ENCODE results near the gene SUCLA2.
"Not testable (repeated sequence)": the region's sequence is repeated elsewhere in the genome, so short reads cannot be mapped to it uniquely, and the experiment has no call there.

SUCLA2 gene

DNA sequence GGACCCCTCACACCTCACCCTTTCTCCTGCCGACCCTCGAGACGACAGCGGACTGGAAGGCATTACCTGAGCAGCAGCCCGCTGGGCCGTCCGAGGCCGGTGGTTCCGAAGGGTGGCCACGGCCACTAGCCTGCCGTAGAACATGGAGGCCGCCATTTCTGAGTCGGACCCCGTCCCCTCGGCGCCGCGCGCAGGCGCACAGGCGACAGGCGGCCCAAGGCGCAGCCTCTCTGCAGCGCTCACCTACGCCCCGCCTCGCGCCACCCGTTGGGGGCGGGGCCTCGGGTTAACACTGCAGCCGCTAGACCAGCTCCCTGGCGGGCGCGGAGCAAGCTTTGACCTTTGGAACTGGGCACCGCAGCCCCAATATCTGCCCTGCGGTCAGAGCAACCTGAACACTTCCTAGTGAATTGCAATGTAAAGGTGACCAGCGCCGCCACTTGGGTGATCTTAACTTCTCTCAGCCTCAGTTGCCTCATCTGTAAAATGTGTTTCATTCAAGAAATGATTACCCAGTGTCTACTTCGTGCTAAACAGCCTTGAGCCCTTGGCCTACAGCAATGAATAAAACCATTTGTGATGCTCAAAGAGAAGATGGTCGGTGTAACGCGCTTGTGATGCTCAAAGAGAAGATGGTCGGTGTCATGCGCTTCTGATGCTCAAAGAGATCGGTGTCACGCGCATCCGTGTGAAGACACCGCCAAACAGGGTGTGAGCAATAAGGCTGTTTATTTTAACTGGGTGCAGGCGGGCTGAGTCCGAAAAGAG lies at the start of gene SUCLA2:
Gene SUCLA2, minus strand, starts transcription at position 160 of the 768 bp plus-strand sequence. Its CDS starts 4 bp downstream, at position 156.
- DNase-seq (ENCODE audit: insufficient read length, low spot score) (peak; percentile 96), FAIRE-seq (peak; percentile 97)

DNA sequence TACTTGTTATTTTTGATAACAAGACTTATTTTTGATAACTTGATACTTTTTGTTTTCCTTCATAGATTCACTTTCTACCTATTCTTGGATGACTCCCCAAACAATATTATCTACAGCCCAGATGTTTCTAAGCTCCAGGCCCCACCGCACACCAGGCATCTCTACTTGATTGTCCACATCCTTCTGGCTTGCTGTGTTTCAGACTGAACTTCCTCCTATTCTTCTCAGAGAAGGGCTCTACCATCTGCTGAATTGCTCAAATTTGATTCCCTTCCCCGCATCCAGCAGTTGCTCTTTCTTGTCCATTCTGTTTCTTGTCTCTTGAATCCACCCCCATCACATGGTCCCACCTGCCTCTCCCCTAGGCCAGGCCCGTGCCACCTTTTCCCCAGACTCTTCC lies 49.5 kb upstream of the SUCLA2 start:
- no peak for FAIRE-seq

DNA sequence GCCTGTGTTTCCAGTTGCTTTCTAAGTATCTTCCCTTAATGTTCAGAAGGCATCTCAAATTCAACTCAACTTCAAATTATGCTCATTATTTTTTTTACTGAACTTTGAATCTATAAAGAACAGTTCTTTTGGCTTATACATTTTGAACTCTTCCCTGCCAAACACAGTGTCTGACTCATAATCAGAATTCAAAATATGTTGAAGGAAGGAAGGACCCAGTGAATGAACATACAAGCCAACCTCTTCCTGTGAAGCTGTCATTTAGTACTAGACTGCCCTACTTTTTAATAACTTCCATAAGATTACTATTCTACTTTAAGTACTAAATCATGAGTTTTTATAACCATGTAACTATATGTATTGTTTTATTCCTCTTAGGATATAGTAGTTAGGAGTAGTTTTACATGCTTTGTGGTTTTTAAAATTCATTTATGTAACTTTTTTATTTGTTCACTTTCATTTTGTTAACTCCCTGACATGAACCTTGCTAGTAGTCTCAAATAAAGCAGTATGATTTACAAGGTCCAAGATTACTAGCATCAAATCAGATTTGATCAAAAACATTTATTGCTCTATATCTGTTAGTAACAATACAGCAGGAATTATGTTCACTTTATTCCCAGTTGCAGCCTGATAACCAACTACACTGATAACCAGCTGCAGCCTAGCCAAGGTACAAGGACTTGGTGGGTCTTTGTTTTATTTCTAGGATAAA lies 42.9 kb upstream of the SUCLA2 start:
- FAIRE-seq (no peak), DNase-seq (ENCODE audit: insufficient read length, low spot score) (no peak)

More for the DNA sequence above, 49.5 kb upstream of the SUCLA2 start:
- DNase-seq (ENCODE audit: insufficient read length, low spot score) = no peak

DNA sequence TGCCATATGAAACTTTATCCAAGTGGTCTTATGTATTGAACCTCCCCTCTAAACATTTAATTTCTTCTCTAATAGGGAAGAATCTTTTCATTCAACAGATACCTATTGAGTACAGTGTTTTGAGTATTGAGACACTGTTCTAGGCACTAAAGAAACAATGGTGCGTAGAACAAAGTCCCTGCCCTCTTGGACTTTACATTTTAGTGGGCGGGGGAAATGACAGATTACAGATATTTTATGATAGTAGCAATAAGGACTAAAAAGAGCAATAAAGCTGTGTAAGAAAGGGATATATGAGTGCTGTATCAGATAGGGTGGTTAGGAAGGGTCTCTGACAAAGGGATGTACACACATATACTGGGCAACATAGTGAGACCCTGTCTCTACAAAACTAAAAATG lies 41.8 kb upstream of the SUCLA2 start:
- DNase-seq (ENCODE audit: insufficient read length, low spot score) (no peak), FAIRE-seq (no peak)

DNA sequence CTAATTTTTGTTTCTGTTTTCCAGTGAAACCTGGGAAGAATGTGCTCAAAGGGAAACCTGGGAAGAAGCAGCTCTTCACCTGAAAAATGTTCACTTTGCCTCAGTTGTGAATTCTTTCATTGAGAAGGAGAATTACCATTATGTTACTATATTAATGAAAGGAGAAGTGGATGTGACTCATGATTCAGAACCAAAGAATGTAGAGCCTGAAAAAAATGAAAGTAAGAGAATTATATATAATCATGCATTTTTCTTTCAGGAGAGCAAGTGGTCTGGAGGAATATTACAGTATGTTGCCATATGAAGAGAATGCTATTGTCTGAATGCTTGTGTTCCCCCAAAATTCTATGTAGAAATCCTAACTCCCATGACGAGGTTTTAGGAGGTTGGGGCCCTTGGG lies 39.8 kb upstream of the SUCLA2 start:
- DNase-seq (ENCODE audit: insufficient read length, low spot score) (no peak), FAIRE-seq (no peak)

DNA sequence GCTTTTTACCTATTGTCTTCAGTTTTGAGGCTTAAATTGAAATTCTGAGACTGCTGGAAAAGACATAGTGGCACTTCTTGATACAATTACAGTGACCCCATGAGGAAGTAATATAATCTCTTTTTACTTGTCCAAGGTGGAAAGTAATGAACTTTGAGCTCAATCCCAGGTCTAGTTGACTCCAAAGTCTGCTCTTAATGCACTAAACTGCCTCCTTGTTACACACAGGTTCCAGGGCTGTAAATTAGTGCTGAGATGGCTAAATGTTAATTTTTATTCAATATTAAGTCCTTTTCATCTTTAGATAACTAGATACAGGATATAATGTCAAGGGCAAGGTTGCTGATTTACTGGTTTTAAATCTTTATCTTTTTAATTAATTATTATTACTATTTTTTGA lies 39.0 kb upstream of the SUCLA2 start:
- DNase-seq (ENCODE audit: insufficient read length, low spot score) (no peak), FAIRE-seq (no peak)

DNA sequence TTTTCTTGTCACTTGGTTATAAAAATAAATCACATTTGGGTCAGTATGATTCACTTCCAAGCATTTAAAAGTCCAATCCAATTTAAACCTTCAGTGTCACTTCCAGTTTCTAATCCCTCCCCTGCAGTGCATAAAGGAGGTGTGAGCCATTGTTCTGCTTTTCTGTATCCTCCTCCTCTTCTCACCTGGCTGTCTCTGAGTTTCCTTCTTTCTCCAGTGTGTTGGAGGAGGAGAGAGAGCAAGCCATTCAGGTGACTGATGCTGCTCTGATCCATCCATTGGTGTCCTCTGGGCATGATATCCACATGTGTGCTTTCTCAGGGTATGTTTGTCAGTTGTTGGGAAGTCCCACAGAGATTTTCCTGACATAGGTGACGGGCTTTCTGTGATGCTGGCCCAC lies 37.7 kb upstream of the SUCLA2 start:
- FAIRE-seq = peak; percentile 80
- no peak for DNase-seq (ENCODE audit: insufficient read length, low spot score)

DNA sequence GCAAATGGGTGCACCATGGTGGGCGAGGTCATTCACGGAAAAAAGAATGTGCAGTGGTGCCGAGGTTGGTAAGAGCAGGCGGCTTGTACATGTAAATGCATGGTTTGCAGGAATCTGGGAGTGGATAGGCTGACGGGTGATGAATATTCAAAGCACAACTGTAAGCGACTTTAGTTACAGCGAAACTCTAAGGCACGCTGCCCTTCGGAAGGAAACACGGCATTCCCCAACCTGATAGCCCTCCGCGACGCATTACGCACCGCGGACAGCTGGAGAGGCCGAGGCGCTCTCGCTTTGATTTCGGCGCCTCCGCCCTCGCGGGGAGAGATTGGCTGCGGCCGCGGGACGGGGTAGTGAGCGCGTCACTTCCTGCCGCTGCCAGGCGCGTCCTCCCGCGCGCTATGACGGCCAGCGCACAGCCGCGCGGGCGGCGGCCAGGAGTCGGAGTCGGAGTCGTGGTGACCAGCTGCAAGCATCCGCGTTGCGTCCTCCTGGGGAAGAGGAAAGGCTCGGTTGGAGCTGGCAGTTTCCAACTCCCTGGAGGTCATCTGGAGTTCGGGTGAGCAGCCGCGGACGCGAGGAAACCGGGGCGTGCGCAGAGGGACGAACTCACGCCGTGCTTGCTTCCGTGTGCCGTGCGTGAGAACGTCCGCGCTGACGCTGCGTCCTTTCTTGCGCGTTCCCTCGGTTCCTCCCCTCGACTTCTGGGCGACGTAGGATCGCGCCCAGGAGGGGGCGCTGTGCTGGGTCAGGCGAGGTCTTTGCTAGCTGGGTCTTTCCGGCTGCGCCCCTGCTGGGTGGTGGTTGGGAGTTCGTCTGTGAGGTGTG lies 36.5 kb upstream of the SUCLA2 start, which contains the start of gene NUDT15:
Gene NUDT15, plus strand, starts transcription at position 381 of the 828 bp plus-strand sequence. Its CDS starts 21 bp downstream, at position 402.
- peak; percentile 85 for DNase-seq (ENCODE audit: insufficient read length, low spot score)
- peak; percentile 99 for FAIRE-seq

DNA sequence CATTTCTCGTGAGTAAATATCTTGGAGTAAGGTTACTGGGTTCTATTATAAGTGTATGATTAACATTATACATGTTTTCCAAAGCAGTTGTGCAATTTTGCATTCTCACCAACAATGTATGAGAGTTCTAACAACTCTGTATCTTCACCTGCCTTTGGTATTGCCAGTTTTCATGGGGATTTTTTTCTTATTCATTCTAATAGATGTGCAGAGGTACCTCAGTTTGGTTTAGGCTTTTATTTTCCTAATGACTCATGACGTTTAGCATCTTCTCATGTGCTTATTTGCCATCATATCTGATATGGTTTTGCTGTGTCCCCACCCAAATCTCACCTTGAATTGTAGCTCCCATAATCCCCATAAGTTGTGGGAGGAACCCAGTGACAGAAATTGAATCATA lies 28.8 kb upstream of the SUCLA2 start:
- FAIRE-seq (no peak), DNase-seq (ENCODE audit: insufficient read length, low spot score) (no peak)

DNA sequence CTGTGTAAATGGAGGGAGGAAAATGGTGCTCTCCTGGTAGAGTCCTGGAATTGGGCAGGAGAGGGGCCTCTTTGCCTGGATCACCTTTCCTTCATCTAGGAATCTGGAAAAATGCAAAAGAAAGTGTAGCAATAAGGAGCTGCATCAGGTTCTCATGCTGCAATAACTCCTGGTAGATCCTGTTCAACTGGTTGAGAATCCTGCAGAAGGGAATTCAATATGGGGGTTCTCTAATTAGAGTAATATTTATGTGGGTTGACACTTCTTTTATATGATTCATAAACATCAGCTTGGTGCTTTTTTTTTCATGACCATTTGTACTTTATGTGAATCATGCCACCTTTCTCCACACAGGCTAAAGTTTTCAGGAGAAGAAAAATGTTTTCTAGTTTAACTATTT lies 27.0 kb upstream of the SUCLA2 start:
- DNase-seq (ENCODE audit: insufficient read length, low spot score) (no peak), FAIRE-seq (no peak)

DNA sequence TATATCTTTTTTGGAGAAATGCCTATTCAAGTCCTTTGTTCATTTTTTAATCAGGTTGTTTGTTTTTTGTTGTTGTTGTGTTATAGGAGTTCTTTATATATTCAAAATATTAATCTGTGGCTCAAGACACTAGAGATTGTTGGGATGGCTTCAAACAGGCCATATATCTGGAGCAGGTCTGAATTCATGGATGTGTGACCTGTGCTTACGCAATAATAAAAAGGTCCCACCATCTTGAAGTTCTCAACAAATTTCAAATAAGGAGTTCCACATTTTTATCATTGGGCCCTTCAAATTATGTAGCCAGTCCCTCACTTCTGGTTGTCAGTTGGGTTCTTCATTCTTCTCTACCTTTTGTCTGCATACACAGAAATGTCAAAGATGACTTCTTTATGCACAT lies 18.7 kb upstream of the SUCLA2 start:
- FAIRE-seq (no peak), DNase-seq (ENCODE audit: insufficient read length, low spot score) (no peak)

DNA sequence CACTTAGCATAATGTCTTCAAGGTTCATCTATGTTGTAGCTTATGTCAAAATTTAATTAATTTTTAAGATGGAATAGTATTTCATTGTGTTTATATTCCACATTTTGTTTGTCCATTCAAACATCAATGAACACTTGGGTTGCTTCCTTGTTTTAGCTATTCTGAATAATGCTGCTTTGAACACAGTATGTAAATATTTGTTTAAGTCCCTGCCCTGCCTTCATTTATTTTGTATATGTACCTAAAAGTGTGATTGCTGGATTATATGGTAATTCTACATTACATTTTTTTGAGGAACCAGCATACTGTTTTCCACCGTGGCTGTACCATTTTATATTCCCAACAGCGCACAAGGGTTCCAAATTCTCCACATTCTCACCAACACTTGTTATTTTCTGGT lies 17.6 kb upstream of the SUCLA2 start:
- no peak for DNase-seq (ENCODE audit: insufficient read length, low spot score)
- FAIRE-seq = no peak

DNA sequence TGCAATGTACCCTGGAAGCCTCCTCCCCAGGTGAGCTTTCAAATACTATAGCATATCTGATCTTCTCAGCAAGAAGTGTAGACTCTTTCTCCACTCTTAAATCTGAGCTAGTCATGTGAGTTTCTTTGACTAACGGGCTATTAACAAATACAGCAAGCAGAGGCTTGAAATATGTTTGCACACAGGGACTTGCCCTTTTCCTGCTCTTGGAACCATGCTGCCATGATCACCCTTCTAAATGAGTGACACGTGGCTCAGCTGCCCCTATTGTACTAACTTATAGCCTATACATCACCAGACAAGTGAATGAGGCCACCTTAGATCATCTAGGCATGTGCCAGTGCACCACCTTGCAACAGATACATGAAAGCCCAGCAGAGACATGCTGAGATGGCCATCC lies 13.3 kb upstream of the SUCLA2 start:
- DNase-seq (ENCODE audit: insufficient read length, low spot score) = no peak
- no peak for FAIRE-seq

DNA sequence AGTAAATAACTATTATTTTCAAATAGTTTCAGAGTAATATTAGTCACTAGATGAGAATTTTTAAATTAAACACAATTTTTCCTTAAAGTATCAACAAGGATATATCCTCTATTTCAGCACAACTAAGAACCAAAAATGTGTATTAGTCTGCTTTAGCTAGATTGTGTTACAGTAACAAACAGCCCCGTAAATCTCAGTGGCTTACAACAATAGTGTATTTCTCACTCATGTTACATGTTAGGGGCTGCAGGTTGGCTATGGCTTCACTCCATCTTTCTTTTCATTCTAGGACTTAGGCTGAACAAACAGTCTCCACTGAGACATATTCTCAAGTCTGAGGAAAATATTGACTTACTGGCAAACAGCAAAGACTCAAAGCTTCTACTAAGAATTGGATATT lies 11.6 kb upstream of the SUCLA2 start:
- DNase-seq (ENCODE audit: insufficient read length, low spot score) (no peak), FAIRE-seq (no peak)

DNA sequence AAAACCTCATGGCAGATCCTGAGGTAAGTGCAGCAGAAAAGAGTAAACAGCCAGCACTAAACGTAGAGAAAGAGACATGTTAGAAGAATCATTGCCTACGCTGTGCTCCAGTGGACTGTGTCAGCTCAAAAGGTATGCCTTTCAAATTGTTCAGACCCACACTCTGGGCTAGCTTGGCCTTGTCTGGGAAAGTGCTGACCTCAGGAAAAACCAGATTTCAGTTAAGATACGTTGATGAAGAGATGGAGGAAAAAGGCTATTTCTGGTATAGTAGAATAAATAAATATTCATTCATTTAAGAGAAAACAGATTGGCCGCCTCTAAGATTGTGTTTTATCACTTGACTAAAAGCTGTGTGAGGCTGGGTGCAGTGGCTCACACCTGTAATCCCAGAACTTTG lies 9.6 kb upstream of the SUCLA2 start:
- FAIRE-seq (no peak), DNase-seq (ENCODE audit: insufficient read length, low spot score) (no peak)

DNA sequence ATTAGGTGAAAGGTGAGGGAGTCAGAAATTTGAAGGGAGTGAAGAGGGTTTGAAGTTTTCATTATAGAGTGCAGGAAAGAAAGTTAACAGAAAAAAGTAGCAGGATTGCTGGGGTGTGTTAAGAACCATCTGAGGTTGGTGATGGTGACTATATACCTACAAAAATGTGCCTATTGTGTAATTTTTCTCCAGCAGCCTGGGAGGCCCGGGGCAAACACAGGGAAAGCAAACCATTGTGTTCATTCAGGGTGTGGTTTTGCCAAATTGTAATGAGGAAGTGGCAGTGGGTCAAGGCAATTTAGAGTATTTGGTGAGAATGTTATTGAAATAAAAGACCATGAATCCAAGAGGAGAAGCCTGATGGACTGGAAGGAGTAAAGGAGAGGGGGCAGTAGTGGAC lies 8.2 kb upstream of the SUCLA2 start:
- no peak for DNase-seq (ENCODE audit: insufficient read length, low spot score)
- no peak for FAIRE-seq

DNA sequence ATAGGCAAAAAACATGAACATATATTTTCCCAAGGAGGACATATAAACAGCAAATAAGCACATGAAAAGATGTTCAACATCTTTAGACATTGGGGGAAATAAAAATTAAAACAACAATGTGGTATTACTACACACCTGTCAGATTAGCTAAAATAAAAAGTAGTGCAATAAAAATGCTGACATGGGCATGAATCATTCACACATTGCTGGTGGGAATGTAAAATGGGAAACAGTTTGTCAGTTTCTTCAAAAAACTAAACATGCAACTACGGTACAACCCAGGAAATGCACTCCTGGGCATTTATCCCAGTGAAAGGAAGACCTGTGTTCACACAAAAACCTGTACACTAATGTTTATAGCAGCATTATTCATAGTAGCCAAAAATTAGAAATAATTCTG lies 5.3 kb upstream of the SUCLA2 start:
- DNase-seq (ENCODE audit: insufficient read length, low spot score) (no peak), FAIRE-seq (no peak)

DNA sequence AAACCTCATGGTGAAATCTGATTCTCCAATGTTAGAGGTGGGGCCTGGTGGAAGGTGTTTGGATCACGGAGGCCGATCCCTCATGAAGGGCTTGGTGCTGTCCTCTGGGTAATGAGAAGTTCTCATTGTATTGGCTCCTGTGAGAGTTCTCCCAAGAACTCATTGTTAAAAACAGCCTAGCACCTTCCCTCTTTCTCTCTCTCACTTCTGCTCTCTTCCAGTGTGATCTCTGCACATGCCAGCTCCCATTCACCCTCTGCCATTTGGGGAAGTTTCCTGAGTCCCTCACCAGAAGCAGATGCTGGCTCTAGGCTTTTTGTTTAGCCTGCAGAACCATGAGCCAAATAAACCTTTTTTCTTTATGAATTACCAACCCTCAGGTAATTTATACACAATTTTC lies 3.1 kb upstream of the SUCLA2 start:
- DNase-seq (ENCODE audit: insufficient read length, low spot score) (no peak), FAIRE-seq (no peak)

DNA sequence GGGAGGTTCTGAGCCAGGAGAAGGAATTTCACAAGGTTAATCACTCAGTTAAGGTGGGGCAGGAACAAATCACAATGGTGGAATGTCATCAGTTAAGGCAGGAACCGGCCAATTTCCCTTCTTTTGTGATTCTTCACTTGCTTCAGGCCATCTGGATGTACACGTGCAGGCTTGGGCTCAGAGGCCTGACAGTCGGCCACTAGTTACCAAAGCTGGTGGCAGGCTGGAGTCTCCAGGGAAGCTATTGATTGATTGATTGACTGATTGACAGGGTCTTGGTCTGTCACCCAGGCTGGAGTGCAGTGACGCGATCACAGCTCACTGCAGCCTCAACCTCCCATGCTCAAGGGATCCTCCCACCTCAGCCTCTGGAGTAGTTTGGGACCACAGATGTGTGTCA lies 926 bp upstream of the SUCLA2 start:
- not testable (repeated sequence) for DNase-seq (ENCODE audit: insufficient read length, low spot score); FAIRE-seq

DNA sequence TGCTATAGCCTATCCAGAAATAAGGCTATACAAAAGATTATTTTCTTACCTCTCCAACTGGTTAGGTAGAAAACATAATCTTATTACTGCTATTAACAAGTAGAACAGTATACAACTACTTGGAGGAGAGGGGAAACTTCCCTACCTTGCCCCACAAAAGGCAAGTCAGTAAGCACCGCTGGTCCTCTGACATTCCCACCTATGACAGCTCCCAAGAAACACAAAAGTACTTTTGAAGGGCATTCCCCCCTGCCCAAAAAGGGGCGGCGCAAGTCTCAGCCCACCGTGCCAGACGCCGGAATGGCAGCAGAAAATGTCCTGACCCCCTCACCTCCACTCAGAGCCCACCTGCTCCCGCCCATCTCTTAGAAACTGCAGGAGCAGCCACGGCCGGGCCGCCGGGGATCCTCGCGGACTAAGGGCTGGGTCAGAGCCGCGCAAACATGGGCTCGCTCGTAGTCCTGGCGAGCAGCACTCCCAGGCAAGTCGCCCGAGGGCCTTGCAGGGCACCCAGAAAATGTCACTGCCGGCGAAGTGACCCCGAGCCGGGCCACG lies 437 bp downstream of the SUCLA2 start:
- peak; percentile 33 for FAIRE-seq
- DNase-seq (ENCODE audit: insufficient read length, low spot score) = peak; percentile 9

DNA sequence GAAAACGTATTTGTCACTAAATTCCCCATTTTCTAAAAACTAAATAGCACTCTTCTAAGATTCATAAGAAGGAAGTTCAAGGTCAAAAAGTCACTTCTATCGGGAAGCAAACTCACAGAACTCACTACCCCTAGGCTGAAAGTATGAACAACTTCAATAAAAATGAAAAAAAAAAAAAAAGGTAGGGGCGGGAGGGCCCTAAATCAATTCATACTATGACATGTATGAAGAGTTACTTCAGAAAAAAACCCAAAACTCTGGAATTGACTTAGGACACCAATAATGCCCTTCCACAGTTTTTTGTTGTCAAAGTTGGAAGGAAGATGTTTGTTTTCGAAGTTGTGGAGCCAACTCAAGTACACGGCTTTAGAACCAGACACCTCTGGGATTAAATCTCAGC lies 1.1 kb downstream of the SUCLA2 start:
- FAIRE-seq (no peak), DNase-seq (ENCODE audit: insufficient read length, low spot score) (no peak)

All from GM19239 (cell line).